HG02623 (cell line): Measurements from ENCODE around the gene POLR3E.

Experiments
- ATAC-seq: cut with Tn5 transposase; IDR thresholded peaks from one replicate; pipeline ENCODE4 v1.9.1; 2021; ENCODE audit warnings: moderate library complexity; ENCODE audit not compliant: unreplicated experiment

Gene POLR3E, protein sequence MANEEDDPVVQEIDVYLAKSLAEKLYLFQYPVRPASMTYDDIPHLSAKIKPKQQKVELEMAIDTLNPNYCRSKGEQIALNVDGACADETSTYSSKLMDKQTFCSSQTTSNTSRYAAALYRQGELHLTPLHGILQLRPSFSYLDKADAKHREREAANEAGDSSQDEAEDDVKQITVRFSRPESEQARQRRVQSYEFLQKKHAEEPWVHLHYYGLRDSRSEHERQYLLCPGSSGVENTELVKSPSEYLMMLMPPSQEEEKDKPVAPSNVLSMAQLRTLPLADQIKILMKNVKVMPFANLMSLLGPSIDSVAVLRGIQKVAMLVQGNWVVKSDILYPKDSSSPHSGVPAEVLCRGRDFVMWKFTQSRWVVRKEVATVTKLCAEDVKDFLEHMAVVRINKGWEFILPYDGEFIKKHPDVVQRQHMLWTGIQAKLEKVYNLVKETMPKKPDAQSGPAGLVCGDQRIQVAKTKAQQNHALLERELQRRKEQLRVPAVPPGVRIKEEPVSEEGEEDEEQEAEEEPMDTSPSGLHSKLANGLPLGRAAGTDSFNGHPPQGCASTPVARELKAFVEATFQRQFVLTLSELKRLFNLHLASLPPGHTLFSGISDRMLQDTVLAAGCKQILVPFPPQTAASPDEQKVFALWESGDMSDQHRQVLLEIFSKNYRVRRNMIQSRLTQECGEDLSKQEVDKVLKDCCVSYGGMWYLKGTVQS

DNA sequence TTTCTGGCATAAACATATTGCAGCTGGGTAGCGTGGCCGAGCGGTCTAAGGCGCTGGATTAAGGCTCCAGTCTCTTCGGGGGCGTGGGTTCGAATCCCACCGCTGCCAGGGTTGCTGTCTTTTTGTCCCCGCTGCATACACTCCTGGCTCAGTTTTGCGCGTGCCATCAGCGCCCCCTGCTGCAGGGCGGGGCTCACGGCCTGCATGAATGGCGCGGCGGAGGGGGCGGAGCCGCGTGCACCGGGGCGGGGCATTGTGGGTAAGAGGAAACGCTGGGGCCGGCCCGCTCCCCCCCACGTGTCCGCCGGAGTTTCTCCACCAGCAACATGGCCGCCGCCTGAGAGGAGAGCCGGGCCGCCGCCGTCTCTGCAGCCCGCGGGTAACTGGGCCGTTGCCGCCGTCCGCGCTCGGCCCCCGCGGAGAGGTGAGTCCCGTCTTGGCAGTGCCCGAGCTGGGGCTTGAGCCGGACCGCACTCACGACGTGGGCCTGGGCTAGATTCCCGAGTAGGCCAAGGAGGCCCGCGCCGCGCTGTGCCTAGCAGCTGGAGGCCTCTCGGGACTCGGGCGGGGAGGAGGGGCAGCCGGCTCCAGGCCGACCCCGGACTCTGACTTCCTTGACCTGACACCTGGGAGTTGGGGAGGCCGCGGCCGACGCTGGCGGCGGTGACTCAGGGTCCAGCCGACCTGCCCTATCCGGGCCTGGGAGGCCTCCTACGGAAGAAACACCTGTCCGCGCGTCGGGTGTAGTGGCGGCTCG is at the start of gene POLR3E:
Gene POLR3E, plus strand, starts transcription at position 296 of the 757 bp plus-strand sequence. CDS start 5,560 bp downstream, outside the sequence.
- ATAC-seq = peak; percentile 84

DNA sequence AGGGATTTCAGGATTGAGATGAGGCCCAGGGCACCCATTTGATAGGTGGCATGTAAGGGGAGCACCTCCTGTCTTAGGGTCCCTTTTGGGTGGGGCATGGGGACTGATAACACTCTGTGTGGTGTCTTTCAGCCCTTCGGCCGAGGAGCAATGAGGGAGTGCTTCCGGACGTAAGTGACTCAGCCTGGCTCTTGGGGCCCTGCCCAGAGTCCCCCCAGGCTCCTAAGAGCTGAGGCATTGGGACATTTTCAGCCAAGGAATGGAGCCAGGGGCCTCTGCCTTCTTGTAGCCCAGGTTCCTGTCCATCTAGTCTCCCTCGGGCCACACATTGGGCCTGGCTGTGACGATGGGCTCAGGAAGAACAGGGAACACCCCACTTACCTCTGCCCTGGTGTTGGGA is 46.7 kb upstream of the POLR3E start:
- no peak for ATAC-seq

DNA sequence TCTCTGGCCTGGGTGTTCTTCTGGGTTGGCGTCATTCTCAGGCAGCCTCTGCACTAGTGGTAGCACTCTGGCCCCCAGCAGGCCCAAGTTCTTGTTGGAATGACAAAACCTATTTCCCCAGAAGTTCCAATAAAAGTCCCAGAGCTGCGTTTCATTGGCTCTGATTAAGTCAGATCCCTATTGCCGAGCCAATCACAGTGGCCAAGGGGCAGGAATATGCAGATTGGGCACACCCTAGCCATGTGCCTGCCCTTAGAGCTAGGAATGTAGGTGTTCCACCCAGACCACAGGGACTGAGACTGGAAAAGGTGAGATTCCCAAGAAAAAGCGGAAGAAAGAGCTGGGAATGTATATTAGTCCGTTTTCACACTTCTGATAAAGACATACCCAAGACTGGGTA is 44.9 kb upstream of the POLR3E start:
- ATAC-seq = no peak

DNA sequence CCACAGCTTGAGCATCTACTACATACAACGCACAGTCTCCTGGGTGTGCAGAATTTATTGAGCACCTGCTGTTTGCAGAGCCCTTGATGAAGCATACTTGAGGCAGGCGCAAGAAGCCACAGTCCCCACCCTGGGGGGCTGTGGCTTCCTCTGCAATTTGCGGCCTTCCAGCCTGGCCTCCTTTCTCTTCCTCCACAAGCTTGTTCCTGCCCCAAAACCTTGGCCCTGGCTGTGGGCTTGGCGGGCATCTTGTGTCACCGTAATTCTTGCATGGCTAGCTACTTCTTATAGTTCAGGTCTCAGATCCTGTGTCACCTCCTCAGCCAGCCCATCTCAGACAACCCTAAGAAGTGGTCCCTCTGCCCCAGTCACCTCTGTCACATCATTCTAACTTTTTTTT is 43.9 kb upstream of the POLR3E start:
- ATAC-seq = no peak

DNA sequence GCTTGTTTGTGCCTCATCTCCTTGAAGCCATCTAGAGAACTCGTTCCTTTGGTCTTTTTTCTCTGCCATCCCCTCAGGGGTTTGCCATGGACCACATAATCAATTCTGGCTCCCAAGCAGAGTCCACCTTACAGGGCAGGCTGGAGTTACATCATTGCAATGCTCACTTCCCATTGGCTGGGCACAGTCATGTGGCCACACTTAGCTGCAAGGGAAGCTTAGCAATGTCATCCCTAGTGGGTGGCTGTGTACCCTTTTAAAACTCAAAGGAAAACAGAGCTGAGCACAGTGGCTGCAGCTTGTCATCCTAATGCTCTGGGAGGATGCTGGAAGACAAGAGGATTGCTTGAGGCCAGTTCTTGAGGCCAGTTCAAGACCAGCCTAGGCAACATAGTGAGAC is 41.9 kb upstream of the POLR3E start:
- no peak for ATAC-seq

DNA sequence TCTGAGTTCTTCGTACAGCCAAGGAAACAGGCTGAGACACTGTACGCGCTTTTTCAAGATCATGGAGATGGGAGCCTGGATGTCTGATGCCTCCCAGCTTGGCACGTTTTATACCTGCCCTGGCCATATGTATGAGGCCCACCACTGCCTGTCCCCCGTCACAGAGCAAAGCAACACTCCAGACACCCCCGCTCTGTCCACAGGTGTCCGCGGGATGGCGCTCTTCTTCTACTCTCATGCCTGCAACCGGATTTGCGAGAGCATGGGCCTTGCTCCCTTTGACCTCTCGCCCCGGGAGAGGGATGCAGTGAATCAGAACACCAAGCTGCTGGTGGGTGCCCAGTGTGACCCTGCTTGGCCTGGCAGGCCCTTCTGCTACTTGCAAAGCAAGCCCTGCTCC is 39.8 kb upstream of the POLR3E start:
- no peak for ATAC-seq

DNA sequence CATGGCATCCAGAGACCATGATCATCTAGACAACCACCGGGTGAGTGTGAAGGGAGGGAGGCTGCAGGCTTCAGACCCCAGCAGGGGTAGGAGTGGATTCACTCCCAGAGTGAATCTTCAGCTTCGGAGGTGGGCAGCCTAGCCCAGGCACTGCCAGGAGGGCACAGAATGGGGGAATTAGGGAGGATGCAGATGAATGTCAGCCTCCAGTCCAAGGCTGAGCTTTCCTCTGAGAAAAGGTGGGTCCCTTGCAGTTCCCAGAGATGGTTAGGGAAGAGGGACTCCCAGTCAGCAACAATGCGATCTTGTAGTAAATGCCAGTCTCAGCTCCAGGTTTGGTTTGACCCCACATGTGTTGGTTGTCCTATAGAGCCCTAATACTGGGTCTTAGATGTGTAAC is 36.7 kb upstream of the POLR3E start:
- no peak for ATAC-seq

DNA sequence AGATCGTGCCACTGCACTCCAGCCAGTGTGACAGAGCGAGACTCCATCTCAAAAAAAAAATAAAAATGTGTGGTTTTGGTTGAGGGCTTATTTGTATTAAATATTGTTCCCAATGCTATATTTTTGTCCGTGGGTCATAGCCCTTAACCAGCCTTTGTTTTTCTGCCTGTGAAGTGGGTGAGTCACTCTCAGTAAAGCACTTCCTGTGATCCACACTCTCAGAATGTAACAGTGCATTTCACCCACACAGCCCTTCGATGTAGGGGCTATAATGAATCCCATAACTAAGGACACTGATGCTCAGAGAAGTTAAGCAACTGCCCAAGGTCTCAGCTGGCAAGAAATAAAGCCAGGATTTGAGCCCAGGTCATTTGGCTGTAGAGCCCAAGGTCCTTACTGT is 34.7 kb upstream of the POLR3E start:
- ATAC-seq = no peak

DNA sequence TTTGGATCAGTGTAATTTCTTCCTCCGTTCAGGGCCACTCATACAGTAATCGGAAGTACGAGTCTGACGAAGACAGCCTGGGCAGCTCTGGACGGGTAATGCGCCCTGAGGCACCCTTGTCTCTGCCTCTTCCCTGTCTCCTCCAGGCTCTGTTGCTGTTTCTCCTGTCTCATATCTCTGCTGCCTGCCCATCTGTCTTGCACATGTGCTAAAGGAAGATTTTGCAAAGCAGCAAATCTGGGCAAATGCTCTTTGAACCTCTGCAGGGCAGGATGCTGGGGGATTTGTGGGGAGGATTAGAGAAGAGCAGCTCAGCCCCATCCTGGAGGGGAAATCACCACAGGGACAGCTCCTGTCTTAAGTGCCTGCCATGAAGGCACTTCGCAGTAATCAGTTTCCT is 32.4 kb upstream of the POLR3E start:
- no peak for ATAC-seq

DNA sequence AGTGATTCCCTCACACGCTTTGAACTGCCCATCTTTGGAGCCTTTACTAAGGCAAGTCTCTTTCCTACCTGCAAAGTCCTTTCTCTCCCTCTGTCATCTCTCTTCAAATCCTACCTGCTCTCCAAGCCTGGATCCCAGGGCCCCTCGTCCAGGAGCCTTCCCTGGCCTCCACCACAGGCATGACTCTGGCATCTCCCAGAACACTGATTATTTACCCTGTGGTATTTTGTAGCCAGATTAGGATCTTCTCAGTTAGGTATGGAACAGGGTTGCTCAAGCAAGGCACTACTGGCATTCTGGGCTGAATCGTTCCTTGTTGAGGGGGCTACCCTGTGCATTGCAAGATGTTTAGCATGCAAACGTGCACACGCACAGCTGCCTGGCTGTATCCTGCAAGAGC is 31.9 kb upstream of the POLR3E start:
- no peak for ATAC-seq

DNA sequence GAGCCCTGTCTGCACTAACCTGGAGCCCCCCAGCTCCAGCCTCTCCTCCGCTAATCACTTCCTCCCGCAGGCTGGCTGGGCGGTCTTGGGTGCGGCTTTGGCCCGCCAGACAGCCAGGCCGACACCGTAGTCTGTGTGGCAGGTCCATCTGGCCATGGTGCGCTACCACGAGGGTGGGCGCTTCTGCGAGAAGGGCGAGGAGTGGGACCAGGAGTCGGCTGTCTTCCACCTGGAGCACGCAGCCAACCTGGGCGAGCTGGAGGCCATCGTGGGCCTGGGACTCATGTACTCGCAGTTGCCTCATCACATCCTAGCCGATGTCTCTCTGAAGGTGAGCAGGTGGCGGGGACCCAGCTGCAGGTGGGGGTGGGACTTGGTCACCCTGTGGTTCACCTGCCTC is 30.7 kb upstream of the POLR3E start:
- no peak for ATAC-seq

DNA sequence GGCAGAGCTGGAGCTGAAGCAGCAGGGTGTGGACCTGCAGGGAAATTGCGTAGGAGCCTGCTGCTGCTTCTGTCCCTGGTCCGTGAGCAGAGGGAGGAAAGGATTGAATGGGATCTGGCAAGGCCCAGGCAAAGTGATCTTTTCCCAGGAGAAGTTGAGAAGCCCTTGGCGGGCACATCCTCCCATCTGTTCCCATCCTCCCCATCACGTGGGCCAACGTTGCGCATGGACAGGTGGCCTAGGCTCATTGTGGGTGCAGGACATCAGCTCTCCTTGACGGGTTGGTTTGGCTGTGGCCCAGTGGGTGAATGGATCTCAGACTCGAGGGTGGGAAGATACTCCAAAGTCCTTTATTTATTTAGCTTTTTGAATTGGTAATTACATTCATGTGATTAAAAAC is 29.4 kb upstream of the POLR3E start:
- no peak for ATAC-seq

DNA sequence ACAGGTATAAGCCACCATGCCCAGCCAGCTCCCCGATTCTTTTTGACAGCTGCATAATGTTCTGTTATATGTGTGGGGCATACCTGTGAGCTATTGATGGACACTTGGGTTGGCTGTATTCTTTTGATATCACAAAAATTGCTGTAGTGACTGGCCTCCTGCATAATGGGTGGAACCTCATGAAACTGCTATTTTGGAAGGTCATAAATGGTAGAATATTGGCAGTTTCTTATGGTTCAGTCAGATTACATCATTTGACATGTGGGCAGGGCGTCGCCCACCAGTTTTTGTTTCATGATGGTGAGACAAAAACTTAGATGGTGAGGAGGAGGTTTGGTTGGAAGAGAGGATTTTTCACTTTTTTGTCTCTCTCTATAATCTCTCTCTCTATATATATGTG is 26.7 kb upstream of the POLR3E start:
- ATAC-seq = no peak

DNA sequence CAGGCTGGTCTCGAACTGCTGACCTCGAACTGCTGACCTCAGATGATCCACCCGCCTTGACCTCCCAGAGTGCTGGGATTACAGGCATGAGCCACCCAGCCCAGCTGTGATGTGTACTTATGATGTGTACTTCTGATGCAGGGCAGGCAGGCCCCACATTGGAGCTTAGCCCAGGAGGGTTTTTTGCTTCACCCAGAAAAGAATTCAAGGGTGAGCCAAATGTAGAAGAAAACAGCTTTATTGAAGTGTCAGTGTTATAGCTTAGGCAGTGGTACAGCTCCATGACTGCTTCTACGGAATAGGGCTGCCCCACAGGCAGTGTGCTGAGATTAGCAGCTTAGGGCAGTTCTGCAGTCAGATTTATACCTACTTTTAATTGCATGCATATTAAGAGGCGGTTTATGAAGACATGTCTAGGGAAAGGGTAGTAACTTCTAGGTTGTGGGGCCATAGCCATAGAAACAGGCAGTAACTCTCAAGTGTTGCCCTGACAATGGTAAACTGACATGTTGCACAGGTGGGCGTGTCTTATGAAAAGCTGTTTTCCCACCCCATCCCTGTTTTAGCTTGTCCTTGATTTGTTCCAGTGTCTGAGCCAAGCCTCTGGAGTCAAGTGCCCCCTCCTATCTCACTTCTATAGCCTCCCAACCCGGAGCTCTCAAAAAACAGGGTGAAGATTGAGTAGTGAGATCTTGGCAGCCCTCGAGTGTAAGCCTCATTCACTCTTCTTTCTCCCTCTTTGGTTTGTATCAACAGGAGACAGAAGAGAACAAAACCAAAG is 24.1 kb upstream of the POLR3E start:
- ATAC-seq = no peak

DNA sequence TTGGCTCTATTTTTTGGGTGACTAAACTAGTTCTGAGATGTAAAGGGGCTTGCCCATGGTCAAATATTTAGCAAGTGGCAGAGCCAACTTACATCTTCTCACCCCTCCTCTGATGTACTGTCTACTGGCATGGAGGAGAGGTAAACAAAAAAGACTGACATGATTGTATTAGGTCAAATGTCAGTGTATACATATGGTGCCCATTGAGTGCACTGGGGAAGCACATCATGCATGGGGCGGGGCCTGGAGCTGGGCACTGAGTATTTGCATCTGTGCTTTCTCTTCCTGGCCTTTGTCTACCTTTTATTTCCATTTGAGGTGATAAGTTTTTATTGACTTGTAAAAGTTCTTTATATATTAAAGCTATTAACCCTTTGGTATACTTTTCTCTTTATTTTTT is 22.3 kb upstream of the POLR3E start:
- no peak for ATAC-seq

DNA sequence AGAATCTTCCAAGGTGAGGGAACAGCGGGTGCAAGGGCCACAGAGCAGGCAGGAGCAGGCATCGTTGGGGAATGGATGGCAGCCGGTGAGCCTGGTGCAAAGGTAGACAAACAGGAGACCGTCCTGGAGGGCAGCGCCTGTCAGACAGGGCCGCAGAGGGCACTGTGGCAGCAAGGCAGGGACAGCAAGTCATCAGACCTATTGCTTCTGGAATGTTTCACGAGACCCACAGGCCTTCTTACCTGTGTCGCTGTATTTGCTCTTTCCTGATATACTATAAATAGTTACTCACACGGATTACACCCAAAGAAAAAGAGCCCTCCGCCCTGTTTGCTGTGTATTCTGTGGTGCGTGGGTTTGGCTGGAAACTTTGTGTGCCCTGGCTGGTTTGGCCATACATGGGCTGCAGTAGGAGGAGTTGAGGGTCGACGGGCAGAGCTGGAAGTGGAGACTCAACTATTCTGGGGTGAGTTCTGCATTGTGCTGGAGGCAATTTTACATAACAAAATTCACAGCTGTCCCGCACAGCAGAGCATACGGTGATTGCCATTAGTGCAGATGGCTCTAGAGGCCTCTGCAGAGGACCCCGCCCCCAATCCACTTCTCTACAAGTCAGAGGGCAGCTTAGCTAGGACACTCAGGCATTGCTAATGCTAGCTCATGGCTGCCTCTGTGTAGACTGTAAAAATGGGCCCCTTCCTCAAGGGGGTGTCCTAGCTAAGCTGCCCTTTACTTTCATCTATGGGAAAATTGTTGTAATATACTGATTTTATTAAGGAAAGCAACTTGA is 18.6 kb upstream of the POLR3E start:
- ATAC-seq = no peak

DNA sequence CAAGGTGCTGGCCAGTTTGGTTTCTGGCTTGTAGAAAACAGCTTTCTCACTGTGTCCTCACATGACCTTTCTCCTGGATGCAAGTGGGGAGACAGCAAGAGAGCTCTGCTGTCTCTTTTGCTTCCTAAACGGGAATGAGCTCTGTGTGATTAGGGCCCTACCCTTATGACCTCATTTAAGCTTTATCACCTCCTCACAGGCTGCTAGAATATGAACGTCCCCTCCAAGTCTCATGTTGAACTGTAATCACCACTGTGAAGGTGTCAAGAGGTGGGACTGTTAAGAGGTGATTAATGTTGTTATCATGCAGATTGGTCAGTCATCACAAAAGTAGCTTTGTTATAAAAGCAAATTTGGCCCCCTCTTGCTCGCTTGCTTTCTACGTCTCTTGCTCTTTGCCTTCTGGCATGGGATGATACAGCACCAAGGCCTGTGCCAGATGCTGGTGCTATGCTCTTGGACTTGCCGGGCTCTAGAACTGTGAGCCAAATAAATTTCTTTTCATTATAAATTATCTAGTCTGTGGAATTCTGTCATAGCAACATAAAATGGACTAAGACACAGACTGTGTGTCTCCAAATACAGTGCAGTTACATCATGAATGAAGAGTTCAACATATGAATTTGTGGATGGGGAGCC is 14.8 kb upstream of the POLR3E start:
- ATAC-seq = no peak

DNA sequence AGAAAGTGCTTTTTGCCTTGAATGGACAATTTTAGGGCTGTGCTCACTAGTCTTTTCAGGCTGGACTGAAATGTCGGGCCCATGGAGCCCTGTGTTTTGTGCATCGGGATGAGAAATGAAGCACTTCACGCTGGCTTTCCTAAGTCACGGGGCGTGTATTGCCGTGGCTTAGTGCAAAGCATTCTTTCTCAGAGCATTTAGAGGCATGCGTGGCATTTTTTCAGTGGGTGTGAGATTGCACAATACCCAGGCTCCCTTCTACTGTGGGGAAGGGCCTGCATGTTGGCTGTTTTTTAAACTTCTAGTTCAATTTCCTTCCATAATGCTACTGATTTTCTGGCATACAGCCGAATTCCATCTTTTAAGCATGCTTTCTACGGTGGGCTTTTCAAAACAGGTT is 12.6 kb upstream of the POLR3E start:
- ATAC-seq = no peak

DNA sequence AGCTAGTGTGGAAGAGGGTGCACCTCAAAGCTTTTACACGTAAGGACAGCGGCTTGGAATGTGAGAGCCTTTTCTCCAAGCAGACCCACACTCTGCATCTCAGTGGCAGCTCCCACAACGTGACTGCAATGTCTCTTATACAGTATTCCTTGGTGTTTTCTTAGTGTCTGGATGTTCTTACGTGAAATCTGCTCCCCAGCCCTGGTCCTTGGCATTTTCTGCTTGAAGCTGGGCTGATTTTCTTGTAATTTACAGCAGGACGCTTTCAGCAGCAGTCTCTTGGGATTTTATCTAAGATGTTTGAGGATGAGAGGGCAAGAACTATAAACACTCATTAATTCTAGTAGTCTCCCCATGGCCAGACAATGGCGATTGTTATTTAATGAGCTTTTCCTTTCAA is 12.1 kb upstream of the POLR3E start:
- ATAC-seq = no peak

DNA sequence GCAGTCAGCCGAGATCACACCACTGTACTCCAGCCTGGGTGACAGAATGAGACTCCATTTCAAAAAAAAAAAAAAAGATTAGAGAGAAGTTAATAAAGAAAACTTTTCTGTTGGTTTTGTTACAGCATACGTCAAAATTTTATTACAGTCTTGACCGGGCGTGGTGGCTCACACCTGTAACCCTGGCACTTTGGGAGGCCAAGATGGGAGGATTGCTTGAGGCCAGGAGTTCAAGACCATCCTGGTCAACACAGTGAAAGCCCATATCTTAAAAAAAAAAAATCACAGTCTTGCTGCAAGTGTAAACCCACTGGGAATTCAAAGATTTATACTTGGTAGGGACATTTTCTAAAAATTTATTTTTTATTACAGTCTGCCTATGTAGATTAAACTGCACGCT is 6.2 kb upstream of the POLR3E start:
- ATAC-seq = no peak
